Fibroblast of lung (primary cell): ENCODE data around the gene RIF1. TPM values are rescaled to one million over a fixed set of nuclear protein-coding genes. Genes with fewer than 3 reads are reported as not detected.

Experiments
- DNase-seq, 2 donors: peaks; one replicate each; pipeline versions ENCODE4 v3.0.0 to v3.0.0-alpha.2; 2010; ENCODE audit warnings: low read depth in 2 of 2
- H2AFZ ChIP-seq: 2 replicates; pipeline ENCODE4 v1.5.1; 2012; ENCODE audit warnings: low read length, control low read depth, inconsistent platforms
- H3K27ac ChIP-seq: 2 replicates; pipeline ENCODE4 v1.5.1; 2011; ENCODE audit warnings: low read length, control low read depth; ENCODE audit not compliant: insufficient read depth
- H3K27me3 ChIP-seq: 2 replicates; pipeline ENCODE4 v1.5.1; 2011; ENCODE audit warnings: mild to moderate bottlenecking, low read length; ENCODE audit not compliant: control insufficient read depth, insufficient read depth
- H3K36me3 ChIP-seq: 2 replicates; pipeline ENCODE4 v1.5.1; 2011; ENCODE audit warnings: low read length; ENCODE audit not compliant: control insufficient read depth, insufficient read depth
- H3K4me1 ChIP-seq: 2 replicates; pipeline ENCODE4 v1.5.1; 2011; ENCODE audit warnings: low read length; ENCODE audit not compliant: control insufficient read depth, insufficient read depth; ENCODE audit errors: extremely low read depth
- H3K4me2 ChIP-seq: 2 replicates; pipeline ENCODE4 v1.5.1; 2011; ENCODE audit warnings: low read length, control low read depth; ENCODE audit not compliant: insufficient read depth; ENCODE audit errors: extremely low read depth
- H3K4me3 ChIP-seq, 4 experiments: fragments of 200-600 bp in 1 of 4; sonication (generic) in 1 of 4; replicated peaks in 1 of 4; 2 replicates each; pipeline ENCODE4 v1.5.1; 2011 to 2016; ENCODE audit warnings: low read length in 4 of 4, low read depth in 3 of 4, mild to moderate bottlenecking in 3 of 4, control low read depth in 2 of 4, inconsistent platforms in 1 of 4, mixed read lengths in 1 of 4; ENCODE audit not compliant: insufficient read depth in 1 of 4; ENCODE audit errors: control extremely low read depth in 1 of 4
- H3K79me2 ChIP-seq: 2 replicates; pipeline ENCODE4 v1.5.1; 2012; ENCODE audit warnings: mild to moderate bottlenecking, low read length, inconsistent platforms; ENCODE audit not compliant: control insufficient read depth, insufficient read depth
- H3K9ac ChIP-seq: 2 replicates; pipeline ENCODE4 v1.5.1; 2011; ENCODE audit warnings: mild to moderate bottlenecking, low read length, control low read depth; ENCODE audit not compliant: insufficient read depth
- H3K9me3 ChIP-seq: 2 replicates; pipeline ENCODE4 v1.5.1; 2012; ENCODE audit warnings: low read depth, low read length; ENCODE audit not compliant: control insufficient read depth, insufficient read depth
- H4K20me1 ChIP-seq: 2 replicates; pipeline ENCODE4 v1.5.1; 2011; ENCODE audit warnings: low read length; ENCODE audit not compliant: control insufficient read depth, insufficient read depth; ENCODE audit errors: extremely low read depth
- CTCF ChIP-seq, 2 donors: IDR thresholded peaks in 1 of 2; conservative IDR thresholded peaks in 1 of 2; 1 replicate in 1 of 2; 2 replicates in 1 of 2; pipeline ENCODE4 v1.5.1; 2011 to 2012; ENCODE audit warnings: low read length in 2 of 2, control low read depth in 1 of 2, inconsistent platforms in 1 of 2, low read depth in 1 of 2, mild to moderate bottlenecking in 1 of 2
- EZH2 ChIP-seq: IDR thresholded peaks from 2 replicates; pipeline ENCODE4 v1.5.1; 2012; ENCODE audit warnings: low read length, control low read depth, mild to moderate bottlenecking; ENCODE audit errors: missing control alignments
- polyA plus RNA-seq, 2 donors: library from polyadenylated mRNA; depleted of rRNA in 1 of 2; stranded (reverse) in 1 of 2; unstranded in 1 of 2; fragments of >200 nt; gene quantifications; 2 replicates each; pipeline ENCODE4 v1.2.1, GENCODE V29; 2011 to 2012; ENCODE audit warnings: missing spikeins in 1 of 2
- total RNA-seq: library from RNA; depleted of rRNA; stranded (reverse); fragments of >200 nt; gene quantifications from 2 replicates; pipeline ENCODE4 v1.2.1, GENCODE V29; 2014

Gene RIF1
- total and polyA plus RNA-seq, 2 donors (not counting 1 experiment from before 2014, with no cell fraction given): 14.8 to 36.5 TPM

- no peaks in the 10 kb centered on the region for H4K20me1 ChIP-seq
- no peaks in the 10 kb centered on the region for H3K4me1 ChIP-seq
- no peak overlapping the region for H3K4me3 ChIP-seq
- H3K36me3 ChIP-seq: peaks cover 4% of the 10 kb centered on the region
- H3K9me3 ChIP-seq: no peaks in the 10 kb centered on the region
- H3K4me2 ChIP-seq: no peak overlapping the region
- H3K27me3 ChIP-seq: no peaks in the 10 kb centered on the region
- H3K79me2 ChIP-seq: no peaks in the 10 kb centered on the region
- no peak overlapping the region for H3K27ac ChIP-seq
- TF ChIP-seq EZH2: no peak
- TF ChIP-seq CTCF (conservative IDR thresholded peaks at IDR 0.05 in 1 of 2, IDR thresholded peaks at IDR 0.05 in 1 of 2; ENCODE audit: low read depth in 1 of 2, low read length in 2 of 2): no peak
- no peak overlapping the region for H2AFZ ChIP-seq
- DNase-seq: no peak
- no peak overlapping the region for H3K9ac ChIP-seq
These were observed 28.8 kb downstream of the RIF1 start for GRCh38 chr2:151438506-151438905.

- H3K36me3 ChIP-seq: peaks cover 4% of the 10 kb centered on the region
- H3K4me2 ChIP-seq: no peak overlapping the region
- TF ChIP-seq CTCF (conservative IDR thresholded peaks at IDR 0.05 in 1 of 2, IDR thresholded peaks at IDR 0.05 in 1 of 2; ENCODE audit: low read depth in 1 of 2, low read length in 2 of 2) (no peak), EZH2 (no peak)
These were observed 29.4 kb downstream of the RIF1 start for GRCh38 chr2:151439127-151439526.

GRCh38 chr2:151459358-151459757, 49.7 kb downstream of the RIF1 start:
- Histone ChIP-seq H3K79me2 (no peaks in the 10 kb centered on the region), H3K9me3 (no peaks in the 10 kb centered on the region), H3K27me3 (no peaks in the 10 kb centered on the region), H3K27ac (no peak overlapping the region), H3K4me3 (no peak overlapping the region), H4K20me1 (no peaks in the 10 kb centered on the region), H3K9ac (no peak overlapping the region), H3K4me1 (no peaks in the 10 kb centered on the region), H3K4me2 (no peak overlapping the region), H3K36me3 (peaks cover 5% of the 10 kb centered on the region), H2AFZ (no peak overlapping the region)
- TF ChIP-seq CTCF (conservative IDR thresholded peaks at IDR 0.05 in 1 of 2, IDR thresholded peaks at IDR 0.05 in 1 of 2; ENCODE audit: low read depth in 1 of 2, low read length in 2 of 2): no peak
- no peak for TF ChIP-seq EZH2
- peak in 1 of 2 donors; percentile 41 for DNase-seq

More at GRCh38 chr2:151439127-151439526, 29.4 kb downstream of the RIF1 start:
- Histone ChIP-seq H3K27me3 (no peaks in the 10 kb centered on the region), H3K4me1 (no peaks in the 10 kb centered on the region), H3K4me3 (no peak overlapping the region), H3K9me3 (no peaks in the 10 kb centered on the region), H3K27ac (no peak overlapping the region), H3K79me2 (no peaks in the 10 kb centered on the region), H3K9ac (no peak overlapping the region), H4K20me1 (no peaks in the 10 kb centered on the region), H2AFZ (no peak overlapping the region)
- no peak for DNase-seq
